GM19324 (cell line): ENCODE results near the gene TAF15.

Experiments
- ATAC-seq: cut with Tn5 transposase; IDR thresholded peaks from one replicate; pipeline ENCODE4 v1.9.1; 2021; ENCODE audit warnings: mild to moderate bottlenecking, moderate library complexity; ENCODE audit not compliant: unreplicated experiment, low FRiP score

Gene TAF15

DNA sequence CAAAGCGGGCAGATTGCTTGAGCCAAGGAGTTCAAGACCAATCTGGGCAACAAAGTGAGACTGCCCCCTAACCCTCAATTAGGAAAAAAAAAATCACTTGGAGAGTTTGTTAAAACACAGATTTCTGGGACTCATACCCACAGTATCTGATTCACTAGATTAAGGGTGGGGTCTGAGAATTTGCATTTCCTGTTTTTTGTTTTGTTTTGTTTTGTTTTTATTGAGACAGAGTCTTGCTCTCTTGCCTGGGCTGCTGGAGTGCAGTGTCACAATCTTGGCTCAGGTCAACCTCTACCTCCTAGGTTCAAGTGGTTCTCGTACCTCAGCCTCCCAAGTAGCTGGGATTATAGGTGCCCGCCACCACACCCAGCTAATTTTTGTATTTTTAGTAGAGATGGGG lies 58.3 kb downstream of the TAF15 start:
- no peak for ATAC-seq

GRCh38 chr17:35868737-35869136 lies 59.5 kb downstream of the TAF15 start, which contains the start of gene HEATR9:
Gene HEATR9, minus strand, starts transcription at chr17:35868891. Its CDS starts 149 bp downstream, at chr17:35868742.
- no peak for ATAC-seq

GRCh38 chr17:35870906-35871819 lies 61.9 kb downstream of the TAF15 start:
- ATAC-seq, result no peak

DNA sequence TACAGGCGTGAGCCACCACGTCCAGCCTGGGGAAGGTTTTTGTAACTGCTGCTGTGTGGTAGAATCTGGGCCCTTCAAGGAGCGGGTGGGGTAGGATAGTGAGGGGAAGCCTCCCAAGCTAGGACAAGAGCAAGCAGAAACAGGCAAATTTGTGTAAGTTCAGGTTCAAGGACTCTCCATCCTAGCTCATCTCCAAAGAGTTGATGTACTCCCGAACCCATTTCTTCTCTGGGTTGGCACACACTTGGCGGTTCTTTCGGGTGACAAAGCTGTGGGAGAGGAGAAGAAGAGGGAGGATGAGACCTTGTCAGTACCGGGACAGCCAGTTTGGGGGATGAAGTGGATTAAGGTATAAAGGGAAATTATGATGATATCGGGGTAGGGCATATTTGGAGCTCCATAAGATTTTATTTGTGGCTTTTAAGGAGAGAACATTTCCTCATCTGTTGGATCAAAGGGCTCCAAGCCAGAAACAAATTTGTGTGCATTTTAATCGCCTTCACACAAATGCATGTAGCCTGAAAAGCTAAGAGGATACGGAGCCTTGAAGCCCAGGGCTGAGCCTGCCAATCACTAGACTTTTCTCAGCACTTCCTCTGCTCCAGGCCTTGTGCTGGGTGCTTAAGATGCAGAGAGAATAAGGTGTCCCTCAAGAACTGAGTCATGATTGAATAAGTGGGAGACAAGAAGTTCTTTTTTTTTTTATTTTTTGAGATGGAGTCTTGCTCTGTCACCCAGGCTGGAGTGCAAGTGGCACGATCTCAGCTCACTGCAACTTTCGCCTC lies 63.1 kb downstream of the TAF15 start:
- ATAC-seq, result no peak

DNA sequence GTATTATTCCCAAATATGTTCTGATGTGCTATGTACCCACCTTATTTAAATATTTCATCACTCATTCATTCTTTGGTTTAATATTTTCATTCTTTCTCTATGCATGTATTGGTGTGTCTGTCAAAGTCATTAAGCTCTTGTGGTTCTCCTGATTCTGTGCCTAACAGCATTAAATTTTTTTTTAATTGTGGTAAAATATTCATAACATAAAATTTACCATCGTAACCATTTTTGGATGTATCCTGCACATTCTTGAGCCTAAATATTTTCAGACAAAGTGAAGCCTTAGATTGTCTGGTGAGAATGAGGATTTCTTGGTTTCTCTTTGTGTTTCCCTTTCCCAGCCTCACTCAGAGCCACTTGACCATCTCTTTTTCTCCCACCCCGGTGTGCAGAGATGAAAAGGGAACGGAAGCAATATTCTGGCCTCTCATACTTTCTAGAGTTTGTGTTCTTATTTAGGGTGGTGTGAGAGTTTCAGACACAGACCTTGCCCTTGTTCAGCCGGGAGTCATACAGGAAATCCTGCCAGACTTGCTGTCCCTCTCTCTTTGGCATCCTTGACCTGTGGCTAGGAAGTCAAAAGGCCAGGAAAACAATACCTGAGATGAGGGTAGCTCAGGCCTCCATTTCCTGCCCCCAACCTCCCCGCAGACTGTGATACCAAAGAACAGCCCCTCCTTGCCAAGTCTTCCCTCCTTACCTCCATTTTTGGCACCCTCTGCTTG lies 66.0 kb downstream of the TAF15 start:
- ATAC-seq, result no peak

- ATAC-seq, result no peak
Measured at GRCh38 chr17:35875800-35876139, 66.5 kb downstream of the TAF15 start.

DNA sequence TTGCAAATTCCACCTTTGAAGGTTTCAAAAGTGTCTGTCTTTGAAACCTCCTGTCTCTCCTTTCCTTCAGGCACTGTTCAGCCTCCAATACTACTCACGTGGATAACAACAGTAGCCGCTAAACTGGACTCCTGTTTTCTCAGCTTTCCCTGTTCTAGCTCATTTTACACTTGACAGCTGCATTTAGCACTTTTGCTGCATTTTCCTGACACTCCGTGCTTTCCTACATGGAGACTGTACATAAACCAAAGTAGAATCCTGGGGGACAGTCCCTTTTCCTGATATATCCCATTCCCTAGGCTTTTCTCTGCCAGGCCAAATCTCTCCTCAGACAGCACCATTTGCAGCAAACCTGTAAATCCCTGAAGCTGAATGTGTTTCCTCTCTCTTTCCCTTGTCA lies 67.2 kb downstream of the TAF15 start:
- no peak for ATAC-seq

- no peak for ATAC-seq
Measured at GRCh38 chr17:35877345-35878029, 68.2 kb downstream of the TAF15 start.

GRCh38 chr17:35878361-35878760 lies 69.1 kb downstream of the TAF15 start:
- no peak for ATAC-seq

- ATAC-seq, result peak; percentile 85
Measured at GRCh38 chr17:35879773-35880654, 70.7 kb downstream of the TAF15 start, which contains the start of gene CCL5. Gene CCL5, minus strand, starts transcription at chr17:35880360.

GRCh38 chr17:35889241-35889640 lies 80.0 kb downstream of the TAF15 start:
- no peak for ATAC-seq

DNA sequence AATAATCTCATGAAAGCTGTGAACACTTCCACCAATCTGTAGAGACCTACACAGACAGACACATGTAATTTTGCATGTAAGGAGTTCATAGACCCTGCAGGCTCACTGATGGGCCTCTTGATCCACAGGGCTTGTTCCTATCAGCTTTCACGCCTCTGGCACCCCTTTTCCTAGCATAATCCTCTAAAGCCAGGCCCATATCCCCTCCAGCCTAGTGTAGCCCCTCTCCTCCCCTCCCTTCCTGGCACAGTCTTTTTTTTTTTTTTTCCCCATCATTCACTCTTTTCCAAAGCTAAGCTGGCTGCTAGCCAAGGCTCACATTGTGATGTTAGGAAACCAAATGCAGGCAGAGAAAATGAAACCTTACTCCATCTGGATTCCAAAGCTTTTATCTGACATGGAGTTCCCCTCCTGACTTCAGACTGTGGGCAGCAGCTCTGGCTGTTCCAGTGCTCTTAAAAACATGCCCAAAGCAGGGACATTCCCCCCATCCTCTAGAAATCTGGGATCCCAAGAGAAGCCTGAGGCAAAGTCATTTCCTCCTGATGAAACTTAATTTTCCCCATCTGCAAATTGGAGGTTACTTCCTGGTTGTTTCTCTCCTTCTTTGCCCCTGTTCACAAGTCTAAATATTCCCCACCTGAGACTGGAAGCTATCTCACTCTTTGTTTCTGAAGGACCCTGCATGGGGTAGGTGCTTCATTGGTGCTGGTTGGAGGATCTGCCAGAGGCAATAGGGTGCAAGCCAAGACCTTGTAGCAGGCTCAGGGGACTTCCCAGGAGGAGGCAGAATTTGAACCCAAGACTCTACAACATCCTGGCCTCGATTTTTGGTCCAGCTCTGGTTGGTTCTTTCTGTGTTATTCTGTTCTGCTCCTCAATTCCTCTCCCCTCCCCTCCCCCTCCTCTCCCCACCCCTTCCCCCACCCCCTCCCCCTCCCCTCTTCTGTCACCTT lies 80.8 kb downstream of the TAF15 start:
- no peak for ATAC-seq

DNA sequence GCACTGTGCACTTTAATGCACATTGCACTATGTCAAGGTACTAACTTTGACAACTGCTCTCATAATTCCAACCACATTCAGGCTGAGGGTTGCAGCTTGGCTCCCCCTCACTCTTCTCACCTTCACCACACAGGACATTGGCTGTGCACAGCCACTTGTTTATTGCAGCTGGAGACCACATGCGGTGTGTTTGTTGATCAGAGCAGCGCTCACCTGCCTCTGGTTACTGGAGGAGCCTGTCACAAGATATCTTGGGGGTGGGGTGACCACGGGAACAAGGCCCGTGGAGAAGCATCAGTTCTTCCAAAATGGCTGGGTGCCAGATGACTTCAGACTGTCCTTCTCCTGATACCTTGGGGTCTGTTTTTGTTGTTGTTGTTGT lies 81.5 kb downstream of the TAF15 start:
- ATAC-seq, result peak; percentile 53

GRCh38 chr17:35891269-35891668 lies 82.0 kb downstream of the TAF15 start:
- ATAC-seq, result no peak

GRCh38 chr17:35892091-35893035 lies 83.1 kb downstream of the TAF15 start:
- no peak for ATAC-seq

DNA sequence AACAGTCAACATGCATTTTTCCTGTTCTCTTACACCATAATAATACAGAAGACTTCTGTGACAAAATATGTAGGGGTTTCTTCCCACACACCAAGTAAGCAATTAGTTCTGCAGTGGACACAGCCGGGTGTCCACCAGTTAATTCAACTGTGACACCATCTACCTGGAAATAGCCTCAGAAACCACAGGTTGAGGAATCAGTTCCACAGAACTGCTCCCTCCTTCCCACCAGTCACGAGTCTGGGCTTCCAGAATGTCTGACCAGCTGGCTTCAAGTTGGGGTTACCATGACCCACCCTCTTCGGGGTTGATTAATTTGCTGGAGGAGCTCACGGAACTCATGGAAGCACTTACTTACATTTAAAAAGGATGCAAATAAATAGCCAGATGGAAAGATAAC lies 84.5 kb downstream of the TAF15 start:
- ATAC-seq, result no peak

GRCh38 chr17:35894206-35894605 lies 84.9 kb downstream of the TAF15 start:
- no peak for ATAC-seq
